ENCODE results near the gene MTTP.
"Not testable (repeated sequence)": the region's sequence is repeated elsewhere in the genome, so short reads cannot be mapped to it uniquely, and the experiment has no call there.

The MTTP gene
- total RNA-seq = 0 to 0.18 (median 0.06) reads per million in 18 experiments

DNA sequence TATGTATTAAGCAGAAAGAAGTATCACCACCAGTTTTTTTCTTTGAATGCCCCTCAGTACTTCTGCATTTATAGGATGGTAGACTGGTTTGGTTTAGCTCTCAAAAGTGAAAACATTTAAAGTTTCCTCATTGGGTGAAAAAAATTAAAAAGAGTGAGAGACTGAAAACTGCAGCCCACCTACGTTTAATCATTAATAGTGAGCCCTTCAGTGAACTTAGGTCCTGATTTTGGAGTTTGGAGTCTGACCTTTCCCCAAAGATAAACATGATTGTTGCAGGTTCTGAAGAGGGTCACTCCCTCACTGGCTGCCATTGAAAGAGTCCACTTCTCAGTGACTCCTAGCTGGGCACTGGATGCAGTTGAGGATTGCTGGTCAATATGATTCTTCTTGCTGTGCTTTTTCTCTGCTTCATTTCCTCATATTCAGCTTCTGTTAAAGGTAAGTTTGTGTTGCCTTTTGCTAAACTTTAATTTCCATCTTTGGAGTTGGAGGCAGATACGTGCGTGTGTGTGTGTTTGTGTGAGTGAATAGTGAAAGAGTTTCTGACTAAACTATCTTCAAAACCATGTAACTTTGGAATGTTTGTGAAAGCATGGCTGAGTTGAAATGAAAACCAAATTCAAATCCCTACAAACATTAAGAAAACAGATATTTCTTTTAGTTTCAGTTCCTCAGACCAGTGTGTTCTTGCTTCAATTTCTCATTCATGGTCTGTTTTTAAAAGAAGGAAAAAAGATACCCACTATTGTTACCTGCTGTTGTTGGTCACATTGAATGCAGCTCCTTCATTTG is at the start of gene MTTP:
TSS of gene MTTP (plus strand) at position 295 of the 795 bp plus-strand sequence. CDS start at position 381, 86 bp downstream.
- DNase-seq = no peak

DNA sequence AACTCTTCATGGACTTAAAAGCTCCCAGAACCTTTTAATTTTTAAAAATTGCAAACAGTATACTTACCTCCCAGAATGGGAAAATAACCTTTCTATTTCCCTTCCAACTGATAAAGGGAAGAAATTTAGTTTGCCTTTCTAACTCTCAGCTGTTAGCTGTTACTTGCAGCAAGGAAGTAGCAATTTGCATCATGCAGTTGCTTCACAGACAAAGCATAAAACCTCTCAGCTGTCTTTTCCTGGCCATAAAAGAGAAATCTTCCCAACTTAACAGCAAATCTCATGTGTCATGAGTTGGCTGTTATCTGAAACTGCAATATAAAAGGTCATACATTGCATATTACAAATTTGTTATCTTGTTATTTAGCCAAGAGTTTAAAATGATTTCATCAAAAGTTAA is 45.4 kb upstream of the MTTP start:
- DNase-seq = peak; percentile 10 to 23

DNA sequence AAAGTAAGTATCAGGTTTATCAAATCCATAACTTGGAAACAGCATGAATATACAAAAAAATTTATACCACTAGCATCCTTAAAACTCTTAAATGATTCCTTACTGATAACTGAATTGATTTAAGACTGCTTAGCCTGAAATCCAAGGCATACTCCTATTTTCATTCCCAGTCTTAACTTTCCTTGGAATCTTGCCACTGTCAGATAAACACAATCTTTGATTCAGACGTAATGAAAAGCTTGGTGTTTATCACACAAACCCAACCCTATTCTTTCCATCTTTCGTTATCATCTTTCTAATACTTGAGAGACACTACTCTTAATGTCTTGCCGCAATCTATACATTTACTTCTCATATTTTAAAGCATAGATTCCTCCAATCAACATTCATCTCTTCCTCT is 44.7 kb upstream of the MTTP start:
- no peak for DNase-seq

DNA sequence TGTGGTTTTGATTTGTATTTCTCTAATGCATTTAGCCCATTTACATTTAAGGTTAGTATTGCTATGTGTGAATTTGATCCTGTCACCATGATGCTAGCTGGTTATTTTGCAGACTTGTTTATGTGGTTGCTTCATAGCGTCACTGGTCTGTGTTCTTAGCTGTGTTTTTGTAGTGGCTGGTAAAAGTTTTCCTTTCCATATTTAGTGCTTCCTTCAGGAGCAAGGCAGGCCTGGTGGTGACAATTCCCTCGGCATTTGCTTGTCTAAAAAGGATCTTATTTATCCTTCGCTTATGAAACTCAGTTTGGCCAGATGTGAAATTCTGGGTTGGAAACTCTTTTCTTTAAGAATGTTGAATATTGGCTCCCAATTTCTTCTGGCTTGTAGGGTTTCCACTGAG is 39.9 kb upstream of the MTTP start:
- not testable (repeated sequence) for DNase-seq

DNA sequence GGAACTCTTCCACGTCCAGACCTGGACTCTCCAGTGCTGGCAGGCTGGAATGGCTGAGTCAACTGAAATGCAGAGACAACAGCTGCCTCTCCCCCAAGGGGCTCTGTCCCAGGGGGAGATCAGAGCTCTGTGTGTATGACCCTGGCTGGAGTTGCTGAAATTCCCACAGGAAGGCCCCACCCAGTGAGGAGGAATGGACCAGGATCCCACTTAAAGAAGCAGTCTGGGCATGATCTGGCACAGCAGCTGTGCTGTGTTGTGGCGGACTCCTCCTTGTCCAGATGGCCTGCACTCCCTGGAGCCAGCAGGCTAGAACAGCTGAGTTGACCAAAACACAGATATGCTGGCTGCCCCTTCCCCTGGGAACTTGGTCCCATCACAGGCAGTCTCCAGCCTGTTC is 38.4 kb upstream of the MTTP start:
- no peak for DNase-seq

DNA sequence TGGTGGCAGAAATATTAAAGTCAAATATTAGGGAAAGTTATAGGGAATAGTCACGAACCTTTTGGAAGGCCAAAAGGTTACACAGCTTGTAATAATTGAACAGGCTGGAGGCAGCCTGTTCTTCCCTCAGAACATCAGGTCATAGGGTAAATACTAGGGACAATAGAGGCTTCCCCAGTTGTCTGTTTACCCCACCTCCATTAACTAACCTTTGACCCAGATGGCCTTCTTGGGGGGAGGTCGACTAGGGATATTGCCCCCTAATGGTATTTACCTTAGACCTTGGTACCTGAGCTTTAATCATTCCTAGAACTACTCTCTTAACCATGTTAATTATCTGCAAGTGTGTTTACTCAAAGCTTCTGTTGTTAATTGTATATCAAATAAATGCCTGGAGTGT is 37.8 kb upstream of the MTTP start:
- no peak for DNase-seq

DNA sequence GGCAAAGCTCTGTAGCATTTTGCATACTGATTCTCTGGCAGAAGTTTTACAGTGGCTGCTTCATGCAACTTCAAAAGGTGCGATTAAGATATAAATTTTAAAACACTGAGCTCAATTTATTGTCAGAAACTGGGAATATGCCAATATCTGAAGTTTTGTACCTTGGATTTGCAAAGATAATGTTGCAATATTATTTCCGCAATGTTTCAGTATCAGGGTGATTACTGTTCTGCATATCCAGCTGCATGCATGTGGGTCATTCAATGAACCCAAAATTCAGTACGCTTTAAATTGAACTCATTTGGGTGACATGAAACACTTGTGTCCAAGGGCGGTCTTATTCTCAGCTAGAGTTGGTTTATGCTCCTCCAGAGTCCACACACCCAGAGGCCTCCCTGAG is 37.0 kb upstream of the MTTP start:
- no peak for DNase-seq

DNA sequence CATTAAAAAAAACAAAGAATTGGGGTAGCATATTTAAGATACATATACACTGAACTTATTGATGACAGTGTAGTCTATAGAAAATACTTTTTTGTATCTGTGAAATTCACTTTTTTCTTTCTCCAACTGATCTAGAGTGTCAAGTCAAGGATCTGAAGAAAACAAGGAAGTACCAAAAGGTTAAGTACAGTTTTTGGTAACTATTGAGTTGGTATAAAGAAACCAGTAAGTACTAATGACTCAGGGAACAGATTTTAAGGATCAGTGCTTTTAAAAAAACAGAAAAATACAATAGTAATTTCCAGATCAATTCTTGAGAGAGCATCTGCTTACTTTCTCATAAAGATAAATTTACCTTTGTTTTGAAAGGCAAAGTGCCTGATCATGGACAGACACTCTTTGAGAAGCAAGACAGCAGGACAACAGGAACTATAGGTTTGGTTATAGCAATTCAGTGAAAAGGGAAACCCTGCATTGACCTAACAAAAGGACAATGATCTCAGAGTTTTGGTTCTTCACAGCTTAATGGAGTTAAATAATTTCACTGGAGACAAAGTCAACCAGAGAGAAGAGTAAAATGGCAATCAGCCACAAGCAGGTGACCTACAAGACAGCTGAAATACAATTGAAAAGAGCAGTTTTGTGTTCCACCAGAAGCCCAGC is 34.2 kb upstream of the MTTP start:
- no peak for DNase-seq

DNA sequence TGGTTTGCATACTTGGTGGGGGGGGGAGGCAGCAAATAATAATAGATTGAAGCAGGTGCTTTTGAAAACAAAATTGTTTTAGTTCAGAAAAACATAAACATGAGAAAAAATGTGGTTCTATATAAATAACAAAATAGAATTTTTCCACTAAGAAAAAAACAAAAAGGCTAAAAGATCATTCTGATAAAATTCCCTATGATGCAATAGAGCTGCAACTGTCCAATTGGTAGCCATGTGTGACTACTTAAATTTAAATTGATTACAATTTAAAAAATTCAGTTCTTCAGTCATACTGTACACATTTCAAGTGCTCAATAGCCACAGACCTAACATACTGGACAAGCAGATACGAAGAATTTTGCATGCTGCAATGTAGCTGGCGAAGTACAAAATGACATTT is 21.8 kb upstream of the MTTP start:
- DNase-seq = no peak

DNA sequence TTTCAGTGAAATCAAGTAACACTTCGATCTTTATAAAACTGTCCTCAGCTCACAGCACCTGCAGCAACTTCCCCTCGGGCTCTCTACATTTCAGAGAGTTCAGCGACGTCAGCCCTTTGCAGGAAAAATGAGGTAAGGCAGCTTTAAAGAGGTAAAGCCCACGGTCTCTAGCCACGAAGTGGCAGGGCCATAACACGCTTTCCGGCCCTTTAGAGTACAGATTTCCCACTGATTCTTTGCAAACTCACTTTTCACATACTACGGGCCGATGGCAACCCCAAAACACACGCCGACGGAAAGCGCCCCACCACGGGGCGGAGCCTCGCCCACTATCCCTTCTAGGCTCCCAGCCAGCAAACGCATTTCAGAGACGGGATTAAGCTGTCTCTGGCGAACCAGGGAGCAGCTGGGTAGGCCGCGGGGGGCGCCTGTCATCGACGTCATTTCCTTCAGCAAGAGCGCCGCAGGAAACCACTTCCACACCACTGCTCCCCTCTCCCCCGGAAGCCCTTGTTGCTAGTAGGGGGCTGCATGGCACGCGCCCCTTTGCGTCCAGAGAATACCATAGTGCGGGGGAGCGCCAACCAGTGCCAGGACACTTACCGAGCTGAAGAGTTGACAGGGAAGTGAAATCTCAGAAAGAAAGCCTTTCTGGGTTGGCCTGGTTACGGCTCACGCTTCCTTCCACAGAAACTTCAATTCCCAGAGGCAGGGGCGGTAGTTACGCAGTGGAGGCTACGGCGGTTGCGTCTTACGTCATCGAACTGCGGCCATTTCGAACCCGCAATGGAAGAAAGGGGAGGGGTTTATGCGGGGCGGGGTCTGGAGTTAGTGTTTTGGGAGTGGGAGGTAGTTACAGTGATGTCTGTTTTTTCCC is 11.1 kb upstream of the MTTP start, which contains the start of gene TRMT10A:
TSS of gene TRMT10A (minus strand) at position 730 of the 877 bp plus-strand sequence. CDS start 4,701 bp downstream, outside the sequence.
- peak; percentile 98 to 99 for DNase-seq

DNA sequence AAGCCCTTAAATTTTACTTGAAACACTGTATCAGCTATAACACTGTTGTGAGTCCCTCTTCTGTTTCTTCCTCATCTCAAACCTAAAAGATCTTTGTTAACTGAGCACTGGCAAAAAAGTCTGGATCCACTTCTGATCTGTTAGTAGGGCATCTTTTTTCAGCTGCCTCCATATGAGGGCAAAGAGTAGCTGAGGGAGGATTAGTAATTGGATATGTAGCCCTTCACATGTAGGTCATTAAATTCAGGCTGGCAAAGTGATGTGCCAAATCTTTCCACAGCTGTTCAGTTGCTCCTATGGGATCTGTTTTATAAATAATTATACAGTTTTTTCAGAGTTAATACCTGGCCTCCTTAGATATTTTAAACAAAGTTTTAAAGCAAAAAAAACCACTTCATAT is 9.7 kb upstream of the MTTP start:
- DNase-seq = no peak

DNA sequence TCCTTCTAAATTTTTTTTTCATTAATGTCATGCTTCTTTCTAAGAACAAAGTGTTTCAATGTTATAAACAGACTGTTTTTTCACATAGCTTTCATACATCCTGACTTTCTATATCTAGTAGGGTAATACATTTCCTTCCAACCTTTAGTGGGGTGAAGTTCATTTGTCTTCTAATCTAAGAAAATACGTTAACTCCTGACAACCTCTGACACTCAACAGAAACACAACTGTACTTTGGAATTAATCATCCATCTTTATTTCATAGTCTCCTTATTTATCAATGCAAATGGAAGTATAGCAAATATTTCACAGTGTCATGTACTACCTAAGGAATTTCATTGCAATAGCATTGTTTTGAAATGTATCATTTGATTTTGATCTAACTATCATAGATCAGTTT is 2.7 kb upstream of the MTTP start:
- DNase-seq = no peak

DNA sequence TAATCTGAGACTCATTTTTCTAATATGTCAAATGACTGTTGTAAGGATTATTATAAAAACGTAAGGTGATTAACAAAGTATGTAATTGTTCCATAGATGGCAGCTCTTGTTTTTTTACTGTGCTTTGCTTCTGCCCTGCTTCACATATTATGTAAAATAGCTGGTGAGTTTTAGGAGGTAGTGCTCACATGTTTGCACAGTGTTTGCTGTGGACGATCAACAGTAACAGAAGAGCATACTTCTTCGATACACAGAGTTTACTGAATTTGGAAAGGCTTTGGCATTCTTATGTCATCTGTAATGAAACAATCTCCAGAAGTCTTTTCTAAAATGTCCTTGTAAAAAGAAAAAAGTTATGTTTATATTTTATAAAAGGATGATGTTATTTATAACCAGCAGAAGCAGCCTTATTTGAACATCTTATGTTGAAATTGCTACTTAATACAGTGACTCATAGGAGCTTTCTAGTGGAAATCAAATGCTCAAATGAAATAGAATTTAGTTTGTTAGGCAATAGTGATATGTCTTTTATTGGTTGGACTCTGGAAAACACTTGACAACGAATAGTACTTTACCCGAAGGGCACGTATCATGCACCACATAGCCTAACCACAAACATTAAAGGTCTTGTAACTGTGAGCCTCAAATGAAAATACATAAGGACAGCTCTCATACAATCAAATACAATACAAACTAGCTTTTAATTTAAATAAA is 1.9 kb upstream of the MTTP start:
- DNase-seq = no peak

DNA sequence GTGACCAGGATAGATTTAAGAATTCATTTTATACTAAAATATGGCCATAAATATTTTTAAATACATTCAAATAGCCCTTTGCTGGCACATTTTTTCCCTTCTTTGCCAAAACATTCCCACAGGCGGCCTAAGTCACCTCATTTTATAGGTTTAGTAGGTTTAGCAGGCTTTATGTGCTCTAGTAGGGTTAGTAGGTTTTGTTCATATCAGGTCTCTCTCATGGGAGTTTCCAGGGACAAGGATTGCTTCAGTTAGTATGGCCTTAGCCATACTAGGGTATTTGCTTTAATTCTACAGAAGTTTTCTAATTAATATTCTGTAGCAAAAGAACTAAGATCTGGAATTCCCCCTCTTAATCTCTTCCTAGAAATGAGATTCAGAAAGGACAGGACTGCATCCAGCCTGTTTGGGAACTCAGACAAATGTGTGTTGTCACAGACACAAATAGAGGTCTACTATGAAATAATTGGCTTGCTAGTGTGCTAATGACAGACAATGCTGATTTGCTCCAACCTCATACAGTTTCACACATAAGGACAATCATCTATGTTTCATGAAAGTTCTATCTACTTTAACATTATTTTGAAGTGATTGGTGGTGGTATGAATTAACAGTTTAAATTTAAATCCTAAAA is 772 bp upstream of the MTTP start:
- no peak for DNase-seq

DNA sequence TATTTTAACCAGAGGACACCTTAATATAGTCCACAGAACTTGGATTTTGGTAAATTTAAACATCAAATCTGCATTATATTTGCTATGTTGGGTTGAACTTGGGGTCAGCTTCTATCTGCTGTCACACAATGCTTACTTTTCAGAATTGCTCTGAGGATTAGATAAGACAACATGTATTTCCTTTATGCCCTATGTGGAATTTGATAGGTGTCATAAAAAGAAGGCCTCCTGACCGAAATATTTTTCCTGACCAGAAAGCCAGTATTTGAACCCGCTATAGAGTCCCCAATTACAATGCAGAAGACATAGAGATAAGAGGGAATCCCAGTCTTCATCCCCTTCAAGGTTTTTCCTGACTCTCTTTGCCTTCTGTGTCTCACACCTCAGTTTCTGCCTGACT is 4.1 kb downstream of the MTTP start:
- no peak for DNase-seq

DNA sequence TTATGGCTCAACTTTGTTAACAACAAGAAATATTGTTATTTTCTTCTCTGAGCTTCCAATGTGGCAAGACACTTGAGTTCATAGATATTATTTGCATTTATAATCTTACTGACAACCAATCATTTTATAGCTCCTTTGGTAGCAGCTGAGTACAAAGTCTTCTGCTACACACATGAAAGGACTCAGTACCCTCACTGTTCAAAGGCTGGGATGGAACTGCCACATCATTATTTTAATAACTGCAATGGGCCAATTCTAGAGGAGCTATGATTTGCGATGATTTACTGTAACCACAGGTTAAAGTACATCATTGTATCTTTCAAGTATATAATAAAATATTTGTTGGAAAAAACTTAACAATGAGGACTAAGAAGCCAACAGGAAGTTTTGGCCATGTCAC is 10.9 kb downstream of the MTTP start:
- no peak for DNase-seq

DNA sequence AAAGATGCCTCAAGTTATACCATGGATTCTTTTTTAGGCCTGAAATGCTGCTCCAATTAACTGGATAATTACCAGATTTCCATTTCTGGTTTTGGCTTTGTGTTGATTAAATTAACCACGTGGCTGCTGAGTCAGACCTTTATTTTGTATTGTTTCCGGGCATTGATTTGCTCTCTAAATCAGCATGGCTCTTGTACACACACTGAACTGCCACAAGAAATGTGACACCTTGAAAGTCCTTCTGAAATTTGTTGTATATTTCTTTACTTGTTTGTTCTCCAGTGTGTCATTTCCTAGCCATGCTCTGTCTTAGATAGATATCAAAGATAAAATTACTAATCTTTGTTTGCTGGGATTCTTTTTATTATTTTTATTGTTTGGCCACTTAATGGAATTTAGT is 11.7 kb downstream of the MTTP start:
- DNase-seq = no peak

DNA sequence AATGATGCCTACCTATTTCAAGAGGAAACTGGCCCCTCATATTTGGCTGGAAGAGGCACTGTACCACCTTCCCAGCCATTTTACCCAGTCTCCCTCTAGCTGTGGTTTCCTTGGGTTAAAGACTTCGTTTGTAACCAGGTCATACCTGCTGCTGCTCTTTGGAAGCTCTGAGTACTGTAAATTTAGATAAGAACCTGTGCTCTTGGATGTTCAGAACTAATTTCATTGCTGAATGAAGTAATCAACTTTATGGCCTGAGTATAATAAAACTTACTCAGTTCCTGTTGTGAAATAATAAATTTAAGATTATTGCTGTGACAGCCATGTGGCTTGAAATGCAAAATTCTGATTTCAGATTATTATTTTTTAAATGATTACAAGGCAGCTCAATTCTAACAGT is 12.2 kb downstream of the MTTP start:
- DNase-seq = no peak

DNA sequence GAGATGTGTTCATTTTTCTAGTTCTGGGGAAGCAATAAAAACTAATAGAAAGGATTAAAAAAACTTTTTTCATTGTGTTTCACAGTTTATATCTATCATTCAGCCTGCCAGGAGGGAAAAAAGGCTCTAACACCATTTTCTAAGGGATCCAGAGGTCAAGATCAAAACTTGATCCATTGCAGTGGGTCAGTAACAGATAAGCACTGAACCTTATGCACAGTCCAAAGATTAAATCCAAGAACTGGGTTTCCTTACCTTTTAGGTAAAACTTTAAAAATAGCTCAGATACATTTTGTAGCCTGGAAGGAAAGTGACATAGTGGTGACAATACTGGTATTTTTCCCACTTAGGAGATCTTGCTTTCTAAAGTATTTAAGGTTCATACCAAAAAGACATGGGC is 12.7 kb downstream of the MTTP start:
- DNase-seq = no peak

DNA sequence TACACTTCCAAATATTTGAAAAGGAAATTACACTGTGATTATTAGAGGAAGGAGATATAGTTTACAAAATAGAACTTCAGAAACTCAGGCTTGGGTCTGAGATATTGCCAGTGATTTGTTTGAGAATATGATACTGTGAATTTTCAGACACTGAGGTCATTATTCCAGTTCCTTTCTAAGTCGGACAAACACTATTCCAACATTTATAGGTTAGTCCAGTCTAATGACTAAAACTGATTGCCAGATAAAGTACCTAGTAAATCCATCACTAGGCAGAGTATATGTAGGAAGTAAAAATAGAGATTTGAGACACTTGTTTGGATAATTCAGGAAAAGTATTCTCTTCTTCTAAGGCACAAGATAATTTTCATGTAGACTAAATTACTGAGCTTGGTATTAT is 13.2 kb downstream of the MTTP start:
- no peak for DNase-seq

DNA sequence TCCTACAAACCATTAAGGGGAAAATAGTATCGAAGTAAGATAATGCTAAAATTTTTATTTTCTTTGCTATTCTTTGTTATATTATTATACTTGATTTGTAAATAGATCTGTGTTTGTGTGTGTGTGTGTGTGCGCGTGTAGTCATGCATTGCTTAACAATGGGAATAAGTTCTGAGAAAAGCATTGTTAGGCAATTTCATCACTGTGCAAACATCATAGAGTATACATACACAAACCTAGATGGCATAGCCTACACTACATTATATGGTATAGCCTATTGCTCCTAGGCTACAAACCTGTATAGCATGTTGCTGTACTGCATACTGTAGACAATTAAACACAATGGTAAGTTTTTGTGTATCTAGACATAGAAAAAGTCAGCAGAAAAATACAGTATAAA is 17.1 kb downstream of the MTTP start:
- DNase-seq = no peak
